Measurements from ENCODE around the gene ABCB1.
"Not testable (repeated sequence)": the region's sequence is repeated elsewhere in the genome, so short reads cannot be mapped to it uniquely, and the experiment has no call there.

ABCB1 gene

GRCh38 chr7:87465534-87465880 is 135.2 kb downstream of the ABCB1 start:
- not testable (repeated sequence) for DNase-seq

DNA sequence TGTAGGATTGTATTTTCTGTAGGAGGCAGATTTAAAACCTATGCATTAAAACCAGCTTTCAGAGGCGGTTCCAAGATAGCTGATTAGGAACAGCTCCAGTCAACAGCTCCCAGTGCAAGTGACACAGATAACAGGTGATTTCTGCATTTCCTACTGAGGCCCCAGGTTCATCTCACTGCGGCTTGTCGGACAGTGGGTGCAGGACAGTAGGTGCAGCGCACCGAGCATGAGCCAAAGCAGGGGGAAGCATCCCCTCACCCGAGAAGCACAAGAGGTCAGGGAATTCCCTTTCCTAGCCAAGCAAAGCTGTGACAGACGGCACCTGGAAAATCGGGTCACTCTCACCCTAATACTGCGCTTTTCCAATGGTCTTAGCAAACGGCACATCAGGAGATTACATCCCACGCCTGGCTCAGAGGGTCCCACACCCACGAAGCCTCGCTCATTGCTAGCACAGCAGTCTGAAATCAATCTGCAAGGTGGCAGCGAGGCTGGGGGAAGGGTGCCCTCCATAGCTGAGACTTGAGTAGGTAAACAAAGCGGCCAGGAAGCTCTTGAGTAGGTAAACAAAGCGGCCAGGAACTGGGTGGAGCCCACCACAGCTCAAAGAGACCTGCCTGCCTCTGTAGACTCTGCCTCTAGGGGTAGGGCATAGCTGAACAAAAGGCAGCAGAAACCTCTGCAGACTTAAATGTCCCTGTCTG is 135.7 kb downstream of the ABCB1 start:
- not testable (repeated sequence) for DNase-seq

- DNase-seq = no peak
Measured at GRCh38 chr7:87463982-87464381, 136.7 kb downstream of the ABCB1 start.

DNA sequence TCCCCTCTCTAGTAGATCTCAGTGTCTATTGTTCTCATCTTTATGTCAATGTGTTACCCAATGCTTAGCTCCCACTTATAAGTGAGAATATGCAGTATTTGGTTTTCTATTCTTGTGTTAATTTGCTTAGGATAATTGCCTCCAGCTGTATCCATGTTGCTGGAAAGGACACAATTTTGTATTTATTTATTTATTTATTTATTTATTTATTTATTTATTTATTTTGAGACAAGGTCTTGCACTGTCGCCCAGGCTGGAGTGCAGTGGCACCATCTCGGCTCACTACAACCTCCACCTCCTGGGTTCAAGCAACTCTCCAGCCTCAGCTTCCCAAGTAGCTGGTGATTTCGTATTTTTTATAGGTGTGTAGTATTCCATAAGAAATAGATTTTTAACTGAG is 140.2 kb downstream of the ABCB1 start:
- DNase-seq = not testable (repeated sequence)

GRCh38 chr7:87459941-87460340 is 140.7 kb downstream of the ABCB1 start:
- no peak for DNase-seq

- DNase-seq = no peak
Measured at GRCh38 chr7:87458148-87458547, 142.5 kb downstream of the ABCB1 start.

- DNase-seq = no peak
Measured at GRCh38 chr7:87456247-87456646, 144.4 kb downstream of the ABCB1 start.
